ENCODE data around the gene LPP.

The LPP gene

DNA sequence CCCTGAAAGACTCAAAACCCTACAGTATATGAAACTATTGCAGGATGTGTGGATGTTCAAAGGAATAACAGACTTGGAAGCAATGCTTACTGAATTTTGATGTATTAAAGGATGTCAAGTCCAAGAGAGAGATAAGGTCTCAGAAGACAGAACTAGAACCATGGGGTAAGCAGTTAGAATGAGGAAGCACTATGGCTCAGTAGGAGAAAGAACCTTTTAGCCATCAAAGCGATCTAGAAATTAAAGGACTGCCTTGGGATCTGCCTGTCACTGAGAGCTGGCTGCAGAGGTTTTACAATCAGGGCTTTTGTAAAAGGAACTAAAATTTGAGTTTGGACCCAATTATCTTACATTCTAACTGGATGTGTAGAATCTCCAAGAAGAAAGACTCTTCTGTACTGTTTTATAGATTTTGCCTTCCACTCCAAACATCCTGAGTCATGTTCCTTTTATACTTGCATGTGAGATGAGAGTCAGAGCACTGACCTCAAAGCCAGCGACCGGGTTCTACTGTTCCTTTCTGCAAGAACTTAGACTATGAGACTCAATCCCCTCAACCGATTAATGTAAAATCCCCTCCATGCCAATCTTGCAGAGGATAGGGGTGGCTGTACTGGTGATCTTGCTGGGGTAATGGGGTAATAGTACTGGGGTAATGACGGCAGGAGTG is 605.5 kb downstream of the LPP start:
- TF ChIP-seq PAX5 (IDR thresholded peaks at IDR 0.05; ENCODE audit: insufficient read depth, low read length, severe bottlenecking) = no peak
- TF ChIP-seq TAF1 (IDR thresholded peaks at IDR 0.05; ENCODE audit: low read depth, low read length) = no peak
- no peak for TF ChIP-seq POLR2AphosphoS5 (IDR thresholded peaks at IDR 0.05; ENCODE audit: low read depth, low read length)
- TF ChIP-seq SPI1 (IDR thresholded peaks at IDR 0.05; ENCODE audit: low read depth, low read length) = no peak
- no peak for TF ChIP-seq POU2F2 (IDR thresholded peaks at IDR 0.05; ENCODE audit: low read depth, low read length)
- no peak for TF ChIP-seq POLR2A (IDR thresholded peaks at IDR 0.05; ENCODE audit: low read depth, low read length)
- DNase-seq (ENCODE audit: insufficient read length, low spot score) (no peak), FAIRE-seq (no peak)

DNA sequence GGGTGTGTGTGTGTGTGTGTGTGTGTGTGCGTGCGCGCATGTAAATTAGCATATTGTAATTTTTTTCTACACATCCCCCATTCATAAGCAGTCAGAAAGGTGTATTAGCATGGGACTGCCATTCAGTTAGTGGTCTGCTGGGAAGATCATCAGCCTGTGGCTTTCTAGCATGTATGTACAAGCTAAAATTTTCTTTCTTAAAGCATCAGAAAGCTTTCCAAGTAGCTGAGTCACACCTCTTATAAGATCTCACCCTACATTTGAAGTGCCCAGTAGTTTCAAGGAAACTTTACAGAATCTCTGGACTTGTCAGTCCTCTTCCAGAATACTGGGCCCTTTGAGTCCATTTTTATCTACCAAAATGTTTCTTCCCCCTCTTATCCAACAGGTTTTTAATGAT is 606.5 kb downstream of the LPP start:
- DNase-seq (ENCODE audit: insufficient read length, low spot score) = no peak
- no peak for FAIRE-seq
- TF ChIP-seq SPI1 (IDR thresholded peaks at IDR 0.05; ENCODE audit: low read depth, low read length) (no peak), TAF1 (IDR thresholded peaks at IDR 0.05; ENCODE audit: low read depth, low read length) (no peak), POLR2A (IDR thresholded peaks at IDR 0.05; ENCODE audit: low read depth, low read length) (no peak), POU2F2 (IDR thresholded peaks at IDR 0.05; ENCODE audit: low read depth, low read length) (no peak), PAX5 (IDR thresholded peaks at IDR 0.05; ENCODE audit: insufficient read depth, low read length, severe bottlenecking) (no peak), POLR2AphosphoS5 (IDR thresholded peaks at IDR 0.05; ENCODE audit: low read depth, low read length) (no peak)

DNA sequence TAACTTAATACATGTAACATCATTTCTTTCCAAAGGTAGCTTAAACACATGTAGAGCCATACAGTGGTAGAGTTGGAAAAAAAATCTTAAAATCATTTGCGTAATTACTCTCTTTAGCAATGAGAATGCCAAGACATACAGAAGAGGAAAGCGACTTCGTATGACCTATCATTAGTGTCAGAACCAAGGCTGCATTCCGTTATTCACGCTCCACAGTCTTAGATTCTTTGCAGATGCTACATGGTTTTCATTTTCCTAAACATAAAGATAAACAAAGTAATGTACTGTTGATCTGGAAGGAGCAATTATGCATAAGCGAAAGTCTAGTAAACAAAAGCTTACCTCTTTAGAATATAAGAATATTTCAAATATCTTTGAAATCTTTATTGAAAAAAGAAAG is 607.5 kb downstream of the LPP start:
- DNase-seq (ENCODE audit: insufficient read length, low spot score) (no peak), FAIRE-seq (no peak)
- TF ChIP-seq POLR2AphosphoS5 (IDR thresholded peaks at IDR 0.05; ENCODE audit: low read depth, low read length) (no peak), POLR2A (IDR thresholded peaks at IDR 0.05; ENCODE audit: low read depth, low read length) (no peak), PAX5 (IDR thresholded peaks at IDR 0.05; ENCODE audit: insufficient read depth, low read length, severe bottlenecking) (no peak), TAF1 (IDR thresholded peaks at IDR 0.05; ENCODE audit: low read depth, low read length) (no peak), POU2F2 (IDR thresholded peaks at IDR 0.05; ENCODE audit: low read depth, low read length) (no peak), SPI1 (IDR thresholded peaks at IDR 0.05; ENCODE audit: low read depth, low read length) (no peak)

DNA sequence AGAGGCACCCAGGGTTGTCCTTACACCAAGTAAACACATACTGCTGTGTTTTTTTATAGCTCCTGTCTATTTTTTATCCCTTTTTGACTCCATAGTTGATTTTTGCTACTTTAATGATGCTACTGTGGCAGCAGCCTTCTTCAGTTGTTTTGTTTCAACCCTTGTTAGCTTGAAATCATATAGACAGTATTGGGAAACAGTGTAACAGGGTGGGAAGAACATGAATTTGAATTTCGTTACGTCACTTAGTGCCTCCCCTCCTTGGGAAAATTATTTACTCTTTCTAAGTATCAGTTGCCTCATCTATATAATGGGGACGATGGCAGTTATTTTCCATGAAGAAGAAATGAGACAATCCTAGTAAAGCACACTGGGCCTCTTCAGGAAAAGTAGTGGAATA is 608.0 kb downstream of the LPP start:
- TF ChIP-seq SPI1 (IDR thresholded peaks at IDR 0.05; ENCODE audit: low read depth, low read length) (no peak), TAF1 (IDR thresholded peaks at IDR 0.05; ENCODE audit: low read depth, low read length) (no peak), POLR2A (IDR thresholded peaks at IDR 0.05; ENCODE audit: low read depth, low read length) (no peak), POLR2AphosphoS5 (IDR thresholded peaks at IDR 0.05; ENCODE audit: low read depth, low read length) (no peak), PAX5 (IDR thresholded peaks at IDR 0.05; ENCODE audit: insufficient read depth, low read length, severe bottlenecking) (no peak), POU2F2 (IDR thresholded peaks at IDR 0.05; ENCODE audit: low read depth, low read length) (no peak)
- no peak for DNase-seq (ENCODE audit: insufficient read length, low spot score)
- no peak for FAIRE-seq

DNA sequence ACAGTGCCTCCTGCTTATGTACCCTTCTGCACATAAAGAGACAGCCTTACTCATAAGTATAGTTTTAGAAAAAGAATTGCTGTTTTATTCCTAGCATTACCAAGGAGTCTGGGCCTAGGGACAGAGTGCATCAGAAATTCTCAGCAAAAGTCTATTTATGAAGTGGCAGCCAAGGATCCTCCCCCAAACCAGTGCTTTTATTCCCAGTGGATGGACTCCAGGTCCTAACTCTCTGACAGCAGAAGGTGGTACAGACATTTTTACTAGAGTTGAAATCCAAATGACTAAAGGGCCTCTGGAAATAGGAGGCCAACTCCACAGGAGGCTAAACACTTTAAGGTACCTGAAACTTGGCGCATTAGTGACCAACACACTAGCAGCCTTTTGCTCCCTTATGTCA is 610.7 kb downstream of the LPP start:
- no peak for TF ChIP-seq TAF1 (IDR thresholded peaks at IDR 0.05; ENCODE audit: low read depth, low read length)
- TF ChIP-seq PAX5 (IDR thresholded peaks at IDR 0.05; ENCODE audit: insufficient read depth, low read length, severe bottlenecking) = no peak
- no peak for TF ChIP-seq POLR2AphosphoS5 (IDR thresholded peaks at IDR 0.05; ENCODE audit: low read depth, low read length)
- TF ChIP-seq POU2F2 (IDR thresholded peaks at IDR 0.05; ENCODE audit: low read depth, low read length) = no peak
- no peak for TF ChIP-seq SPI1 (IDR thresholded peaks at IDR 0.05; ENCODE audit: low read depth, low read length)
- no peak for TF ChIP-seq POLR2A (IDR thresholded peaks at IDR 0.05; ENCODE audit: low read depth, low read length)
- no peak for DNase-seq (ENCODE audit: insufficient read length, low spot score)
- FAIRE-seq = no peak

DNA sequence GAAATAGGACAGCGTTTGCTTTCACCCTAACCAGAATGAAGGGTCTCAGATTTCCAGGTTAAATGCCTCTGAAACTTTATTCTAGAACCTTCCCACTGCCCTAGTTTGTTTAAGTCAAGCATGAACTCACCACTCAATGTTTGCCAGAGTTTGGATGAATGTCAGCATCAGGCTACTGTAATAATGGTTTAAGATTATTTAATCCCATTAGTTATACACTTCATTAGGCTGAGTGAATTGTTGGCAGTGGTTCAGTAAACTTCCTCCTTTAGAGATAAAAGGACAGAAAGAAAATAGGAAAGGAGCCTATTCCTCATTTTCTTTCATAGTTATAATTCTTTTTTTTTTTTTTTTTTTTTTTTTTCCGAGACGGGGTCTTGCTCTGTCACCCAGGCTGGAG is 615.9 kb downstream of the LPP start:
- TF ChIP-seq TAF1 (IDR thresholded peaks at IDR 0.05; ENCODE audit: low read depth, low read length) = no peak
- FAIRE-seq = no peak
- DNase-seq (ENCODE audit: insufficient read length, low spot score) = no peak

DNA sequence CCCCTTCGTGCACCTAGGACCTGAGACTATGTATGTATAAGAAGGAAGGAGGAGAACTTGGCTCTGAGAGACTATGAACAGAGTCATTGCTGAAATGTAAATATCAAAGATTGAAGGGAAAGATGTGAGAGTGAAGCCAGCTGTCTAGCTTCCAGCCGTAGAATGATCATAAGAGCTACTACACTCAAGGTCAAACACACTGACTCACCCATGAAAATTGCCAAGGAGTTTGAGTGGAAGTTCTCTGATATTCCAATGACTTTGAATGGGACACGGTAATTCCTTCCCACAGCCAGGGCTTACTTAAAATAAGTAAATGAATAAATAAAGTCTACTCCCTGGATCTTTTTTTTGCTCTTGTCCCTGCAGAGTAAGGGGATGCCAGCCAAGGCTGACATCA is 618.9 kb downstream of the LPP start:
- TF ChIP-seq POU2F2 (IDR thresholded peaks at IDR 0.05; ENCODE audit: low read depth, low read length) (no peak), POLR2A (IDR thresholded peaks at IDR 0.05; ENCODE audit: low read depth, low read length) (no peak), SPI1 (IDR thresholded peaks at IDR 0.05; ENCODE audit: low read depth, low read length) (no peak), PAX5 (IDR thresholded peaks at IDR 0.05; ENCODE audit: insufficient read depth, low read length, severe bottlenecking) (no peak), TAF1 (IDR thresholded peaks at IDR 0.05; ENCODE audit: low read depth, low read length) (no peak)
- DNase-seq (ENCODE audit: insufficient read length, low spot score) (no peak), FAIRE-seq (no peak)

DNA sequence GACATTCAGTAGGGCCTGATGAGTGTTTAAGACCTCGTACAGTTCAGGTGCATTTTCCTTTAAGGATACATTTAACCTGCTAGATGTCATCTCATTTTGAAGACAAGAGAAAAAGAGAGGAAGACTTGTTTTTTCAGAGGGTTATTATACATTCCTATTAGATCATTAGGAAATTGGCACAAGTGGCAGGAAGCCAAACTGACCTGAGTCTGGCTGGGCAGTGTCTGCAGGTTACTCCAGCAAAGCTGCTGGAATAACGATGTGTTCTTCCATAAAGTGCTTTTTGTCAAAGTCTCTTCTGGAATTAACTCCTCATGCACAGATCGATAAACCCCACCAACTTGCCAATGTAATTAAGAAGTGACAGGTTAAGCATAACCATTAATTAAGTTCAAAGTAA is 621.5 kb downstream of the LPP start:
- FAIRE-seq (no peak), DNase-seq (ENCODE audit: insufficient read length, low spot score) (no peak)
- no peak for TF ChIP-seq TAF1 (IDR thresholded peaks at IDR 0.05; ENCODE audit: low read depth, low read length)
- no peak for TF ChIP-seq POU2F2 (IDR thresholded peaks at IDR 0.05; ENCODE audit: low read depth, low read length)
- TF ChIP-seq POLR2AphosphoS5 (IDR thresholded peaks at IDR 0.05; ENCODE audit: low read depth, low read length) = no peak
- TF ChIP-seq SPI1 (IDR thresholded peaks at IDR 0.05; ENCODE audit: low read depth, low read length) = no peak
- TF ChIP-seq PAX5 (IDR thresholded peaks at IDR 0.05; ENCODE audit: insufficient read depth, low read length, severe bottlenecking) = no peak
- TF ChIP-seq POLR2A (IDR thresholded peaks at IDR 0.05; ENCODE audit: low read depth, low read length) = no peak

DNA sequence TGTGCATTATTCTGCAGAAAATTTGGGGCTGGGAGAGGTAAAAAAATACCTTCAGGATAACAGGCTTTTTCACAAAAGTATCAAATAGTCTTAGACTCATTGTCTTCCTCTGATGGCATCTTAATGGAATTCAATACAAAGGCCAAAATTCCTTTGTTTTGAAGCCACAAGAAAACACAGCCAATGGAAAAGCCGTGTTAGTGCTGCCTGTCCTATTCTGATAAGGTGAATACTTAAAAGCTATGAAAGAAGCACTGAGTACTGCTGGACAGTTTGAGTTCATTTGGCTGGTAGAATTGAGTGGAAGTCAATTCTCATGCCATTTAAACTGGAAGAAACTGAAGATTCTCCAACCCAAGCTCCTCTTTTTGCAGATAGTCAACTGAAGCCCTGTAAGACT is 622.5 kb downstream of the LPP start:
- TF ChIP-seq POLR2AphosphoS5 (IDR thresholded peaks at IDR 0.05; ENCODE audit: low read depth, low read length) (no peak), TAF1 (IDR thresholded peaks at IDR 0.05; ENCODE audit: low read depth, low read length) (no peak), POLR2A (IDR thresholded peaks at IDR 0.05; ENCODE audit: low read depth, low read length) (no peak), POU2F2 (IDR thresholded peaks at IDR 0.05; ENCODE audit: low read depth, low read length) (no peak), PAX5 (IDR thresholded peaks at IDR 0.05; ENCODE audit: insufficient read depth, low read length, severe bottlenecking) (no peak), SPI1 (IDR thresholded peaks at IDR 0.05; ENCODE audit: low read depth, low read length) (no peak)
- FAIRE-seq = no peak
- DNase-seq (ENCODE audit: insufficient read length, low spot score) = no peak

Data from GM12891 (cell line).